Hepatic stellate cell (primary cell): ENCODE measurements around the gene PCDHGA11.
"Not testable (repeated sequence)": the region's sequence is repeated elsewhere in the genome, so short reads cannot be mapped to it uniquely, and the experiment has no call there.

Experiments
- DNase-seq: peaks from one replicate; pipeline ENCODE4 v3.0.0; 2011; ENCODE audit warnings: low spot score

Gene PCDHGA11

GRCh38 chr5:141398608-141399007 lies 22.2 kb upstream of the PCDHGA11 start:
- DNase-seq: no peak

- DNase-seq: no peak
Measured at GRCh38 chr5:141399555-141400258, 21.1 kb upstream of the PCDHGA11 start.

GRCh38 chr5:141402553-141403243 lies 18.2 kb upstream of the PCDHGA11 start, which contains the start of gene PCDHGA9:
Gene PCDHGA9, plus strand, starts transcription at chr5:141402778. Its CDS starts 175 bp downstream, at chr5:141402953.
- peak; percentile 55 for DNase-seq

GRCh38 chr5:141403387-141403786 lies 17.5 kb upstream of the PCDHGA11 start:
- DNase-seq: no peak

- not testable (repeated sequence) for DNase-seq
Measured at GRCh38 chr5:141407790-141408505, 12.9 kb upstream of the PCDHGA11 start, which contains the start of gene PCDHGB6. Gene PCDHGB6, plus strand, starts transcription at chr5:141408021. Its CDS starts 182 bp downstream, at chr5:141408203.

GRCh38 chr5:141409598-141410306 lies 11.1 kb upstream of the PCDHGA11 start:
- no peak for DNase-seq

- no peak for DNase-seq
Measured at GRCh38 chr5:141411575-141411974, 9.3 kb upstream of the PCDHGA11 start.

- peak; percentile 78 for DNase-seq
Measured at GRCh38 chr5:141412854-141413539, 7.9 kb upstream of the PCDHGA11 start, which contains the start of gene PCDHGA10. Gene PCDHGA10, plus strand, starts transcription at chr5:141412987. Its CDS starts 189 bp downstream, at chr5:141413176.

GRCh38 chr5:141413540-141414069 lies 7.2 kb upstream of the PCDHGA11 start:
- DNase-seq: no peak

- not testable (repeated sequence) for DNase-seq
Measured at GRCh38 chr5:141414548-141415274, 6.1 kb upstream of the PCDHGA11 start.

- DNase-seq: not testable (repeated sequence)
Measured at GRCh38 chr5:141415275-141415618, 5.6 kb upstream of the PCDHGA11 start.

GRCh38 chr5:141417494-141418172 lies 3.2 kb upstream of the PCDHGA11 start, which contains the start of gene PCDHGB7:
Gene PCDHGB7, plus strand, starts transcription at chr5:141417677. Its CDS starts 183 bp downstream, at chr5:141417860.
- peak; percentile 83 for DNase-seq

- DNase-seq: no peak
Measured at GRCh38 chr5:141419074-141419880, 1.6 kb upstream of the PCDHGA11 start.

GRCh38 chr5:141421489-141421855 lies 621 bp downstream of the PCDHGA11 start:
- no peak for DNase-seq

GRCh38 chr5:141422742-141423291 lies 2.0 kb downstream of the PCDHGA11 start:
- DNase-seq: no peak

- DNase-seq: no peak
Measured at GRCh38 chr5:141427783-141428426, 7.1 kb downstream of the PCDHGA11 start.

GRCh38 chr5:141430332-141431113 lies 9.7 kb downstream of the PCDHGA11 start, which contains the start of gene PCDHGA12:
Gene PCDHGA12, plus strand, starts transcription at chr5:141430507. Its CDS starts 253 bp downstream, at chr5:141430760.
- peak; percentile 86 for DNase-seq
